ENCODE results near the gene CADPS2.

DNA sequence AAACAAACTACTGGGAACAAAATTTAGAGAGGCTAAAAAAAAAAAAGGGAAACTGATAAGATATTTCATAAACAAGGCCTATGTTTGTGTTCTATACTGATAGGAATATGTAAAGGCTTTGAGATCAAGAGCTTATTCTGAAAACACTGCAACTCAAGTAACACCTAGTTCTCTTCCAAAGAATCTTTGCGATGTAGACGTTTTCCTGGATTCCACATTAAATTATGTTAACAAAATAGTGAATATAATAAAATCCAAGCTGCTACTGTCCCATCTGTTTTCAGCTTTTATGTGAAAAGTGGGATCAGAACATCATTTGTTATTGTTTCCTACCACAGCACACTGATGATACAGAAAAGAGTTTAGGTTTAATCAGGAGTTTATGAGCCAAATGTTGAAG is 130.6 kb downstream of the CADPS2 start:
- TF ChIP-seq, protein P1, sequence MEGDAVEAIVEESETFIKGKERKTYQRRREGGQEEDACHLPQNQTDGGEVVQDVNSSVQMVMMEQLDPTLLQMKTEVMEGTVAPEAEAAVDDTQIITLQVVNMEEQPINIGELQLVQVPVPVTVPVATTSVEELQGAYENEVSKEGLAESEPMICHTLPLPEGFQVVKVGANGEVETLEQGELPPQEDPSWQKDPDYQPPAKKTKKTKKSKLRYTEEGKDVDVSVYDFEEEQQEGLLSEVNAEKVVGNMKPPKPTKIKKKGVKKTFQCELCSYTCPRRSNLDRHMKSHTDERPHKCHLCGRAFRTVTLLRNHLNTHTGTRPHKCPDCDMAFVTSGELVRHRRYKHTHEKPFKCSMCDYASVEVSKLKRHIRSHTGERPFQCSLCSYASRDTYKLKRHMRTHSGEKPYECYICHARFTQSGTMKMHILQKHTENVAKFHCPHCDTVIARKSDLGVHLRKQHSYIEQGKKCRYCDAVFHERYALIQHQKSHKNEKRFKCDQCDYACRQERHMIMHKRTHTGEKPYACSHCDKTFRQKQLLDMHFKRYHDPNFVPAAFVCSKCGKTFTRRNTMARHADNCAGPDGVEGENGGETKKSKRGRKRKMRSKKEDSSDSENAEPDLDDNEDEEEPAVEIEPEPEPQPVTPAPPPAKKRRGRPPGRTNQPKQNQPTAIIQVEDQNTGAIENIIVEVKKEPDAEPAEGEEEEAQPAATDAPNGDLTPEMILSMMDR (IDR thresholded peaks at IDR 0.05): no peak
- TF ChIP-seq POLR2A (IDR thresholded peaks at IDR 0.05): no peak

Data from body of pancreas (tissue), 4 donors.